Chondrocyte (in vitro differentiated cells): ENCODE results near the gene BTG3. TPM values are rescaled to one million over a fixed set of nuclear protein-coding genes. Genes with fewer than 3 reads are reported as not detected.
A peak's percentile ranks its signal among the peaks of the same experiment; 100 is the strongest.

ENCODE experiments used
- DNase-seq: peaks from one replicate; pipeline ENCODE4 v3.0.0; 2021; ENCODE audit warnings: mixed read lengths, low spot score
- H3K27ac Mint-ChIP-seq: one replicate; pipeline ENCODE4 v1.8.0; 2021; ENCODE audit warnings: mild to moderate bottlenecking, moderate library complexity, mixed read lengths; ENCODE audit not compliant: unreplicated experiment
- H3K27me3 Mint-ChIP-seq: 2 replicates; pipeline ENCODE4 v1.8.0; 2021; ENCODE audit warnings: low read depth, mixed read lengths
- H3K36me3 Mint-ChIP-seq: 2 replicates; pipeline ENCODE4 v1.8.0; 2021; ENCODE audit warnings: low read depth, mixed read lengths
- H3K4me1 Mint-ChIP-seq: 2 replicates; pipeline ENCODE4 v1.8.0; 2021; ENCODE audit warnings: low read depth, mild to moderate bottlenecking, mixed read lengths
- H3K4me3 Mint-ChIP-seq: one replicate; pipeline ENCODE4 v1.8.0; 2021; ENCODE audit warnings: mild to moderate bottlenecking, moderate library complexity, mixed read lengths; ENCODE audit not compliant: unreplicated experiment
- H3K9me3 Mint-ChIP-seq: 2 replicates; pipeline ENCODE4 v1.8.0; 2021; ENCODE audit warnings: low read depth, mixed read lengths
- CTCF ChIP-seq: fragments of 200-600 bp; sonication (generic); IDR thresholded peaks from 2 replicates; pipeline ENCODE4 v1.5.0; 2021; ENCODE audit warnings: antibody characterized with exemption, mild to moderate bottlenecking, moderate library complexity
- long read RNA-seq: library from polyadenylated mRNA; stranded (forward); transcript quantifications from one replicate; pipeline ENCODE4 v2.0.0, GENCODE V29; 2021
- total RNA-seq: library from RNA; stranded (reverse); gene quantifications from 3 replicates; pipeline ENCODE4 v1.2.1, GENCODE V29; 2021

BTG3 gene
- 21.2 to 23.4 TPM (median 22.0 TPM) in 3 replicates for total RNA-seq
- long read RNA-seq, transcript BTG3-202 (5 exons, 1,456 nt) = major isoform, 35 of 52 reads
- long read RNA-seq, partial matches to known transcripts = 3 of 52 reads
- long read RNA-seq, other reads (novel, unspliced or antisense) = 11 of 52 reads

GRCh38 chr21:17612565-17613241, at the start of gene BTG3:
Gene BTG3 (minus strand): TSS chr21:17612901. CDS start chr21:17609144, 3,757 bp downstream.
- DNase-seq = no peak
- TF ChIP-seq CTCF = no peak
- Mint-ChIP-seq H3K27ac (peak within 1 kb of the TSS; percentile 99), H3K27me3 (no peaks in the 10 kb centered on the region), H3K9me3 (no peaks in the 10 kb centered on the region), H3K4me1 (peaks cover 21% of the 10 kb centered on the region), H3K36me3 (no peaks in the 10 kb centered on the region), H3K4me3 (peak within 1 kb of the TSS; percentile 89)

DNA sequence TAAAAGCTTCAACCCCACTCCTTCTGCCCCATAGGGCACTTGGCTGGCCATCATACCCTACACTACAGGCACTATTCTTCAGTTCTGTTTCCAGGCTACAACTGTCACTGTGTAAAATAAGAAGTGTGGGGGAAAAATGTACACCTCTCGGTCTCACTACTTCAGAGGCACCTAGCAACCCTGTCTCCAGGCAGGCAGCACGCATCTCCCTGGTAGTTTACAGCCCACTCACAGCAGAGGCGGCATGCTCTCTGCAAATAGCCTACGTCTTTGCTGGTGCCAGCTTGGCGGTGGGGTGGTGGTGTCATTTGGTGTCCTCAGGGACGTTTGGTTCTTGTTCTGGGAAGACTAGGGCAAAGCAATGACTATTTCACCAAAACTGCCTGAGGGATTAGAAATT, 48.2 kb upstream of the BTG3 start:
- Mint-ChIP-seq H3K27ac (no peak overlapping the region), H3K4me3 (no peak overlapping the region), H3K4me1 (peaks cover 8% of the 10 kb centered on the region), H3K27me3 (peaks cover 2% of the 10 kb centered on the region), H3K36me3 (no peaks in the 10 kb centered on the region), H3K9me3 (no peaks in the 10 kb centered on the region)
- no peak for TF ChIP-seq CTCF
- no peak for DNase-seq

GRCh38 chr21:17660452-17660851, 47.8 kb upstream of the BTG3 start:
- no peaks in the 10 kb centered on the region for H3K9me3 Mint-ChIP-seq
- H3K4me1 Mint-ChIP-seq = peaks cover 8% of the 10 kb centered on the region
- no peaks in the 10 kb centered on the region for H3K27me3 Mint-ChIP-seq
- no peak for TF ChIP-seq CTCF
- no peak overlapping the region for H3K27ac Mint-ChIP-seq
- DNase-seq = no peak
- H3K36me3 Mint-ChIP-seq = no peaks in the 10 kb centered on the region
- H3K4me3 Mint-ChIP-seq = no peak overlapping the region

GRCh38 chr21:17658931-17659330, 46.2 kb upstream of the BTG3 start:
- DNase-seq = no peak
- Mint-ChIP-seq H3K4me1 (peaks cover 8% of the 10 kb centered on the region), H3K27me3 (no peaks in the 10 kb centered on the region), H3K36me3 (no peaks in the 10 kb centered on the region), H3K4me3 (no peak overlapping the region), H3K9me3 (no peaks in the 10 kb centered on the region), H3K27ac (no peak overlapping the region)
- TF ChIP-seq CTCF = no peak

DNA sequence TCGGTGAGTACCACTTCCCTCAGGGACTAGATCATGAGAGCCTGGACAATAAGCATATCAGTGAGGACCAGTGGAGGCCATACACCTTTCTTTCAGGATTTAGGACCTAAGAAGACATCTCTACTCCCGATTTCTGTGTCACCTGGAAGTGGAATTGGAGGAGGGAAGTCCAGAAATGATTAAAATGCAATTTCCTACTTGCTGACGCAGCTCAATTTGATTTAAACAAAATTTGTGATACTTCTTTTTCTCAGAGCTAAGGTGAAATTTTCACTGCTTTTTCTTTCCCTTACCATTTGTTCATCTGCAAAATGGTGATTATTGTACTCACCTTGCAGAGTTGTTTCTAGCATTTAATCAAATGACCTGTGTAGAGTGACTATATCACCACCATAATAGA, 38.8 kb upstream of the BTG3 start:
- no peaks in the 10 kb centered on the region for H3K4me1 Mint-ChIP-seq
- no peaks in the 10 kb centered on the region for H3K36me3 Mint-ChIP-seq
- no peak overlapping the region for H3K4me3 Mint-ChIP-seq
- no peak for TF ChIP-seq CTCF
- peaks cover 4% of the 10 kb centered on the region for H3K9me3 Mint-ChIP-seq
- DNase-seq = no peak
- no peak overlapping the region for H3K27ac Mint-ChIP-seq
- H3K27me3 Mint-ChIP-seq = peaks cover 9% of the 10 kb centered on the region
